Prostate gland (tissue), 2 donors: ENCODE data around the gene SFSWAP. TPM values are rescaled to one million over a fixed set of nuclear protein-coding genes. Genes with fewer than 3 reads are reported as not detected.

ENCODE experiments used
- DNase-seq: peaks from one replicate; pipeline ENCODE4 v3.0.0-alpha.2; 2019; ENCODE audit warnings: low spot score
- H3K27ac ChIP-seq, 2 donors: fragments of 200-600 bp; sonication (generic); 2 replicates each; pipeline ENCODE4 v1.5.1; 2017 to 2019
- H3K27me3 ChIP-seq: fragments of 200-600 bp; sonication (generic); replicated peaks from 2 replicates; pipeline ENCODE4 v1.5.1; 2019; ENCODE audit not compliant: insufficient read depth
- H3K36me3 ChIP-seq, 2 donors: fragments of 200-600 bp; sonication (generic); 1 replicate in 1 of 2; 2 replicates in 1 of 2; pipeline versions ENCODE4 v1.5.1 to v1.8.1; 2017 to 2019
- H3K4me1 ChIP-seq: fragments of 200-600 bp; sonication (generic); replicated peaks from 2 replicates; pipeline ENCODE4 v1.5.1; 2019
- H3K4me3 ChIP-seq, 2 donors: fragments of 200-600 bp; sonication (generic); 2 replicates each; pipeline ENCODE4 v1.5.1; 2017 to 2019
- H3K9me3 ChIP-seq: fragments of 200-600 bp; sonication (generic); 2 replicates; pipeline ENCODE4 v1.5.1; 2017
- CTCF ChIP-seq, 4 experiments: fragments of 200-600 bp in 2 of 4; fragments of 450-650 bp in 2 of 4; sonication (generic) in 2 of 4; IDR thresholded peaks; 1 replicate in 3 of 4; 2 replicates in 1 of 4; pipeline ENCODE4 v1.5.1; 2016 to 2019; ENCODE audit warnings: antibody characterized with exemption in 4 of 4, mild to moderate bottlenecking in 2 of 4, moderate library complexity in 2 of 4
- POLR2A ChIP-seq: fragments of 450-650 bp; IDR thresholded peaks from one replicate; pipeline ENCODE4 v1.6.1; 2016; ENCODE audit warnings: antibody characterized with exemption, mild to moderate bottlenecking
- POLR2AphosphoS5 ChIP-seq: sonication (generic); formaldehyde crosslinking; IDR thresholded peaks from one replicate; pipeline ENCODE4 v1.6.1; 2017; ENCODE audit warnings: antibody characterized with exemption
- WGBS: methylation state at CpG from one replicate; pipeline ENCODE4 v1.1.5; 2018; 5-methylcytosine and 5-hydroxymethylcytosine counted together
- intact Hi-C: fragments of 100-400 bp; cut with DNase I; formaldehyde crosslinking; loops from one replicate; pipeline ENCODE4 v1.14.2; 2022
- total RNA-seq, 2 donors: library from RNA; depleted of rRNA; stranded (reverse); fragments of >200 nt; gene quantifications; one replicate each; pipeline ENCODE4 v1.1.0, GENCODE V29; 2016

Gene SFSWAP
- total RNA-seq, 2 donors from 2014 or later, result 24.5 to 53.9 TPM

GRCh38 chr12:131756441-131756840 is 45.6 kb downstream of the SFSWAP start:
- Histone ChIP-seq H3K27me3 (no peaks in the 10 kb centered on the region), H3K4me1 (no peaks in the 10 kb centered on the region), H3K4me3 (no peak overlapping the region), H3K9me3 (no peaks in the 10 kb centered on the region), H3K27ac (no peak overlapping the region), H3K36me3 (peaks cover 22 to 26% of the 10 kb centered on the region in 2 donors)
- no peak for DNase-seq
- 95% methylated on average over 18 of the region's 18 CpGs for WGBS
- intact Hi-C loops, result no loop called here
- no peak for TF ChIP-seq POLR2AphosphoS5
- TF ChIP-seq CTCF (IDR thresholded peaks at IDR 0.05), result no peak
- TF ChIP-seq POLR2A, result no peak

DNA sequence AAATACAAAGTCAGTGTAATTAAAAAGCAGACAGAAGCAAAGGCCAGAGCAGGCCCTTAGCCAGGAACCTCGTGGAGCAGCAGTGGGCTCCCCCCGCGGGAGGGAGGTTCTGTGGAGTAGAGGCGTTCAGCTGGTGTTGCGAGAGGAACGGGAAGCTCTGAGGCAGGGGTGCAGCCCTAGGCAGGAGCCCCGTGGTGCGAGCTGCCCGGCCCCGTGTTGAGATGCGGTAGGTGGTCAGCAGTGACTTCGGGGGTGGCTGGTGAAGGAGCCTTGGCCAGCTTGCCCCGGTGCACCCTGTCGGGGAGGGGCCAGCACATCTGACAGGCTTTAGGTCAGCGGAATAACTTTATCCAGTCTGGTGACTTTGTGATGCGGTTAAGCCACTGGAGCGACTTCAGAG is 46.2 kb downstream of the SFSWAP start:
- intact Hi-C loops, result no loop called here
- Histone ChIP-seq H3K27ac (no peak overlapping the region), H3K4me3 (no peak overlapping the region), H3K36me3 (peaks cover 22 to 26% of the 10 kb centered on the region in 2 donors), H3K4me1 (no peaks in the 10 kb centered on the region), H3K27me3 (no peaks in the 10 kb centered on the region), H3K9me3 (no peaks in the 10 kb centered on the region)
- 88% methylated on average over 17 of the region's 17 CpGs for WGBS
- TF ChIP-seq POLR2AphosphoS5, result no peak
- TF ChIP-seq POLR2A, result no peak
- TF ChIP-seq CTCF (IDR thresholded peaks at IDR 0.05), result no peak
- DNase-seq, result no peak

DNA sequence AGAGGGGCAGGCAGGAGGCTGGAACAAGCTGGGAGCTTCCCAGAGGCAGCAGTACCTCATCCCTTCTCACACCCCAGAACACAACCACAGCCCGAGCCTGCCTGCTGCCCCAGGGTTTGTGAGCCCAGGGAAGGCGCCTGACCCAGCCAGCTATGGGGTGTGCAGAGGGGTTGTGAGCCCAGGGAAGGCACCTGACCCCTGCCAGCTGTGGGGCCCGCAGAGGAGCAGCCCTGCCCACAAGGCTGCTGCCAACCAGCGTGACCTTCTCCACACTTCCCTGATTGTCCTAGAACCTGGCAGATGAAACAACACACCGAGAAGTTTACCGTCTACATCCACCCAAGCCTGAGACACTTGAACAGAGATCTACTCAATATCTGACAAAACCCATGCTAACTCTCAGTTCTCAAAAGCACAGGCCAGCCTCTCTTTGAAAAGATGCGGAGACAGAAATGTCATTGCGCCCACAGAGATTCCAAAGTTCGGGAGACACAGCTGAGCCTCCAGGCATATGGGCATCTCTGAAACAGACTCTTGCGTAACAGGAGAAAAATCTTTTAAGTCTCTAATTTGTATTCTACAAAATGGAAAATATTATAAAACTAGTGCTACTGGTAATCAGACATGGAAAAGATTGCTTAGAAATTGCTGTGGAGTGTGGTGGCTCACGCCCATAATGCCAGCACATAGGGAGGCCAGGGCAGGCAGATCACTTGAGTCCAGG is 47.3 kb downstream of the SFSWAP start:
- DNase-seq, result no peak
- no peak for TF ChIP-seq POLR2A
- TF ChIP-seq CTCF (IDR thresholded peaks at IDR 0.05), result no peak
- TF ChIP-seq POLR2AphosphoS5, result no peak
- 93% methylated on average over 11 of the region's 11 CpGs for WGBS
- Histone ChIP-seq H3K9me3 (no peaks in the 10 kb centered on the region), H3K27ac (no peak overlapping the region), H3K36me3 (peaks cover 22 to 25% of the 10 kb centered on the region in 2 donors), H3K27me3 (no peaks in the 10 kb centered on the region), H3K4me1 (no peaks in the 10 kb centered on the region), H3K4me3 (no peak overlapping the region)
- intact Hi-C loops, result no loop called here

- no peaks in the 10 kb centered on the region for H3K9me3 ChIP-seq
- peaks cover 19 to 22% of the 10 kb centered on the region in 2 donors for H3K36me3 ChIP-seq
- no peaks in the 10 kb centered on the region for H3K27me3 ChIP-seq
- intact Hi-C loops, result no loop called here
- H3K27ac ChIP-seq, result no peak overlapping the region
- 96% methylated on average over 8 of the region's 8 CpGs for WGBS
- no peak overlapping the region for H3K4me3 ChIP-seq
- DNase-seq, result no peak
- TF ChIP-seq POLR2AphosphoS5, result no peak
- no peak for TF ChIP-seq POLR2A
- no peak for TF ChIP-seq CTCF (IDR thresholded peaks at IDR 0.05)
- H3K4me1 ChIP-seq, result no peaks in the 10 kb centered on the region
Observed at GRCh38 chr12:131759176-131759575, 48.3 kb downstream of the SFSWAP start.

DNA sequence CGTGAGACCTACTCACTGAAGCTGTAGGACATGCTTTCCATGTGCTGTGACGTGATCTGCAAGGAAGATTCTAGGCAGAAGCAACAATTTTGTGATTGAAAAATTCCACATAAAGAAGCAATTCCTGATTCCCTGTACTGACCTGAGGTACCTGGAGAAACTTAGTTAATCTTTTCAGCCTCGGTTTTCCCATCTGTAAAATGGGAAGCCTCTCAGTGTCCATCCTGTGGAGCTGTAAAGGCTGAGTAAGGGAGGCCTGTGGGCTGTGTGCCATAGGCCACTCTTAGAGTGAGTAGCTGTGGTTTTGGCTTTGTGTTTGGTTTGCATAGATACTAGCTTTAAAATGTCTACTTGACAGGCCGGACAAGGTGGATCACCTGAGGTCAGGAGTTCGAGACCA is 50.7 kb downstream of the SFSWAP start:
- intact Hi-C loops, result no loop called here
- no peaks in the 10 kb centered on the region for H3K9me3 ChIP-seq
- no peaks in the 10 kb centered on the region for H3K27me3 ChIP-seq
- DNase-seq, result no peak
- WGBS, result 96% methylated on average over 5 of the region's 5 CpGs
- H3K4me3 ChIP-seq, result no peak overlapping the region
- H3K27ac ChIP-seq, result no peak overlapping the region
- TF ChIP-seq POLR2A, result no peak
- no peak for TF ChIP-seq POLR2AphosphoS5
- TF ChIP-seq CTCF (IDR thresholded peaks at IDR 0.05), result no peak
- no peaks in the 10 kb centered on the region for H3K4me1 ChIP-seq
- H3K36me3 ChIP-seq, result peaks cover 7 to 15% of the 10 kb centered on the region in 2 donors
